Measurements from ENCODE around the gene SPEN. TPM values are rescaled to one million over a fixed set of nuclear protein-coding genes. Genes with fewer than 3 reads are reported as not detected.

The SPEN gene
- total and polyA plus RNA-seq, 2 of the 13 experiments (the other 11 are each of a cell fraction or from before 2014, with no cell fraction given): 4.8 to 14.0 TPM

DNA sequence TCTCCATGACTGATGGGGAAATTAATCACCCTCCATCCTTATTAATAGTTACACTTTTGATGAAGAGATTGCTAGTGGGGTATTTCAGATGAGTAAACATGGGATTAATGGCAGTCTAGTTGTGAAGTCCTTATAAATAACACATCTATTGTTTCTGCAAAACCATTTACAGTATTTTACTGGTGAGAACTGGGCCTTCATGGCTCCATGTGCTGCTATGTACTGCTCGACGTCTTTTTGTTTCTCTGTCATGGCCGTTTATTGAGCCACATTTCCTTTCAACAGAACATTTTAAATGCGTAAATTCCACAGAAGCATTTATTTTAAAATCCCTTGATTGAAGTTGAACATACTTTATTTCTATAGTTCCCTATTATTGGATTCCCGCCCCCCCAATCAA lies 34.5 kb downstream of the SPEN start:
- no peak overlapping the region for H3K27ac ChIP-seq (ENCODE audit: extremely low read length, insufficient read depth, low read length)
- intact Hi-C loops (cut with micrococcal nuclease; ENCODE audit: unreplicated experiment): no loop called here
- peaks cover 30% of the 10 kb centered on the region for H4K20me1 ChIP-seq (ENCODE audit: insufficient read depth, low read length)
- no peak for DNase-seq (ENCODE audit: low spot score)
- no peak for TF ChIP-seq TP53 (CRISPR knock-in tag; conservative IDR thresholded peaks at IDR 0.05)
- TF ChIP-seq ZSCAN30 (CRISPR knock-in tag; IDR thresholded peaks at IDR 0.05): no peak
- TF ChIP-seq PHF8 (CRISPR knock-in tag; IDR thresholded peaks at IDR 0.05): no peak
- TF ChIP-seq, protein P1, sequence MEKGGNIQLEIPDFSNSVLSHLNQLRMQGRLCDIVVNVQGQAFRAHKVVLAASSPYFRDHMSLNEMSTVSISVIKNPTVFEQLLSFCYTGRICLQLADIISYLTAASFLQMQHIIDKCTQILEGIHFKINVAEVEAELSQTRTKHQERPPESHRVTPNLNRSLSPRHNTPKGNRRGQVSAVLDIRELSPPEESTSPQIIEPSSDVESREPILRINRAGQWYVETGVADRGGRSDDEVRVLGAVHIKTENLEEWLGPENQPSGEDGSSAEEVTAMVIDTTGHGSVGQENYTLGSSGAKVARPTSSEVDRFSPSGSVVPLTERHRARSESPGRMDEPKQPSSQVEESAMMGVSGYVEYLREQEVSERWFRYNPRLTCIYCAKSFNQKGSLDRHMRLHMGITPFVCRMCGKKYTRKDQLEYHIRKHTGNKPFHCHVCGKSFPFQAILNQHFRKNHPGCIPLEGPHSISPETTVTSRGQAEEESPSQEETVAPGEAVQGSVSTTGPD (CRISPR knock-in tag; IDR thresholded peaks at IDR 0.05): no peak
- no peak for TF ChIP-seq HOXA7 (CRISPR knock-in tag; IDR thresholded peaks at IDR 0.05)
- TF ChIP-seq ZBTB33 (CRISPR knock-in tag; IDR thresholded peaks at IDR 0.05): no peak
- no peak for TF ChIP-seq ATAD3A (CRISPR knock-in tag; IDR thresholded peaks at IDR 0.05)
- no peak for TF ChIP-seq TSC22D2 (CRISPR knock-in tag; IDR thresholded peaks at IDR 0.05; ENCODE audit: borderline replicate concordance)
- no peak for TF ChIP-seq MXD4 (CRISPR knock-in tag; IDR thresholded peaks at IDR 0.05)
- no peak for TF ChIP-seq SRSF9 (IDR thresholded peaks at IDR 0.05; ENCODE audit: borderline replicate concordance, insufficient read depth, low read depth, low read length, poor library complexity, severe bottlenecking)
- H3K36me3 ChIP-seq (replicated peaks in 1 of 2; ENCODE audit: control insufficient read depth in 1 of 2, insufficient read depth in 2 of 2, low read length in 2 of 2): peaks cover 2 to 27% of the 10 kb centered on the region in 2 experiments
- ChIA-PET CTCF (ENCODE audit: low intra/inter-chr PET ratio, low total read pairs) (no interaction called here), POLR2A (no interaction called here)
- no peak for ATAC-seq
- peaks cover 18% of the 10 kb centered on the region for H3K4me1 ChIP-seq (ENCODE audit: insufficient read depth, low read length)
- H2AFZ ChIP-seq (ENCODE audit: low read length): no peak overlapping the region
- no TSS peak for BruUV-seq (replicated peaks)
- no peak overlapping the region for H3K4me2 ChIP-seq (ENCODE audit: low read depth, low read length)
- no peaks in the 10 kb centered on the region for H3K9me3 ChIP-seq (ENCODE audit: low read length)
- H3K9ac ChIP-seq (ENCODE audit: insufficient read depth, low read depth, low read length): no peak overlapping the region
- H3K4me3 ChIP-seq (replicated peaks in 1 of 3; ENCODE audit: insufficient read depth in 1 of 3, low read depth in 2 of 3, low read length in 3 of 3): no peak overlapping the region
- in situ Hi-C loops (cut with HindIII; ENCODE audit: extremely low pct_ligation_motif_present, low pct_unique_long_range_greater_than_20kb): no loop called here
- no peaks in the 10 kb centered on the region for H3K27me3 ChIP-seq (ENCODE audit: control insufficient read depth in 1 of 2, insufficient read depth in 2 of 2, low read length in 2 of 2)
- H3K79me2 ChIP-seq (ENCODE audit: insufficient read depth, low read length): peaks cover 89% of the 10 kb centered on the region
- FAIRE-seq: no peak
- 95% methylated on average over 5 of the region's 5 CpGs for WGBS (ENCODE audit: low lambda C conversion rate)
